GM23338 (cell line): Measurements from ENCODE around the gene HES7. TPM values are rescaled to one million over a fixed set of nuclear protein-coding genes. Genes with fewer than 3 reads are reported as not detected.
"Not testable (repeated sequence)": the region's sequence is repeated elsewhere in the genome, so short reads cannot be mapped to it uniquely, and the experiment has no call there.

Experiments
- ATAC-seq: fragments of 200-7000 bp; cut with Tn5 transposase; 3 replicates; pipeline ENCODE4 v1.9.1; 2020
- DNase-seq: peaks from one replicate; pipeline ENCODE4 v3.0.0-alpha.2; 2015; ENCODE audit warnings: low spot score
- H2AFZ ChIP-seq: fragments of 200-600 bp; sonication (generic); 2 replicates; pipeline ENCODE4 v1.8.0; 2016; ENCODE audit warnings: antibody characterized with exemption, mild to moderate bottlenecking, moderate library complexity
- H3F3A ChIP-seq: fragments of 200-600 bp; sonication (generic); replicated peaks from 2 replicates; pipeline ENCODE4 v1.8.0; 2017; ENCODE audit warnings: antibody characterized with exemption, mixed run types, low read depth
- H3K27ac ChIP-seq: fragments of 200-600 bp; sonication (generic); 2 replicates; pipeline ENCODE4 v1.6.1; 2016; ENCODE audit warnings: low read depth
- H3K27me3 ChIP-seq: fragments of 200-600 bp; sonication (generic); 2 replicates; pipeline ENCODE4 v1.8.0; 2016; ENCODE audit warnings: mild to moderate bottlenecking, mixed run types, moderate library complexity; ENCODE audit not compliant: insufficient read depth
- H3K36me3 ChIP-seq: fragments of 200-600 bp; sonication (generic); 2 replicates; pipeline ENCODE4 v1.8.0; 2016; ENCODE audit warnings: mild to moderate bottlenecking; ENCODE audit not compliant: insufficient read depth
- H3K4me1 ChIP-seq: fragments of 200-600 bp; sonication (generic); 2 replicates; pipeline ENCODE4 v1.8.0; 2016; ENCODE audit warnings: mild to moderate bottlenecking, moderate library complexity; ENCODE audit not compliant: insufficient read depth
- H3K4me2 ChIP-seq: fragments of 200-600 bp; sonication (generic); 2 replicates; pipeline ENCODE4 v1.7.1; 2017; ENCODE audit warnings: mixed run types
- H3K4me3 ChIP-seq: fragments of 200-600 bp; sonication (generic); 2 replicates; pipeline ENCODE4 v1.6.1; 2016; ENCODE audit warnings: mixed run types
- H3K79me2 ChIP-seq: fragments of 200-600 bp; sonication (generic); replicated peaks from 2 replicates; pipeline ENCODE4 v1.8.0; 2017; ENCODE audit warnings: mild to moderate bottlenecking; ENCODE audit not compliant: insufficient read depth
- H3K9me2 ChIP-seq: fragments of 200-600 bp; sonication (generic); 2 replicates; pipeline ENCODE4 v1.8.0; 2017; ENCODE audit not compliant: insufficient read depth
- H4K20me1 ChIP-seq: fragments of 200-600 bp; sonication (generic); replicated peaks from 2 replicates; pipeline ENCODE4 v1.8.0; 2017; ENCODE audit warnings: mild to moderate bottlenecking; ENCODE audit not compliant: insufficient read depth
- H3K27ac Mint-ChIP-seq: 2 replicates; pipeline ENCODE4 v1.8.0; 2020; ENCODE audit warnings: inconsistent platforms, mild to moderate bottlenecking, moderate library complexity, mixed read lengths
- H3K27me3 Mint-ChIP-seq: 3 replicates; pipeline ENCODE4 v1.8.0; 2022; ENCODE audit warnings: low read depth, mild to moderate bottlenecking, moderate library complexity, mixed read lengths, inconsistent platforms; ENCODE audit not compliant: insufficient read depth, poor library complexity
- H3K36me3 Mint-ChIP-seq: 3 replicates; pipeline ENCODE4 v1.8.0; 2021; ENCODE audit warnings: low read depth, mild to moderate bottlenecking, inconsistent platforms, moderate library complexity, mixed read lengths
- H3K4me1 Mint-ChIP-seq: 3 replicates; pipeline ENCODE4 v1.8.0; 2020; ENCODE audit warnings: mild to moderate bottlenecking, inconsistent platforms, mixed read lengths
- H3K4me3 Mint-ChIP-seq: 3 replicates; pipeline ENCODE4 v1.8.0; 2021; ENCODE audit warnings: moderate library complexity, mild to moderate bottlenecking, inconsistent platforms, mixed read lengths
- H3K9me3 Mint-ChIP-seq: 3 replicates; pipeline ENCODE4 v1.8.0; 2020; ENCODE audit warnings: moderate library complexity, mild to moderate bottlenecking, inconsistent platforms, mixed read lengths
- CTCF ChIP-seq, 2 experiments: fragments of 200-600 bp in 1 of 2; sonication (generic) in 1 of 2; conservative IDR thresholded peaks; 2 replicates each; pipeline versions ENCODE4 v1.5.1 to v1.6.1; 2016 to 2017; ENCODE audit warnings: antibody characterized with exemption in 2 of 2, low read depth in 2 of 2, mild to moderate bottlenecking in 2 of 2, moderate library complexity in 1 of 2
- EZH2phosphoT487 ChIP-seq: fragments of 200-600 bp; sonication (generic); IDR thresholded peaks from one replicate; pipeline ENCODE4 v1.8.1; 2018; ENCODE audit warnings: antibody characterized with exemption; ENCODE audit not compliant: unreplicated experiment
- JUNB ChIP-seq: IDR thresholded peaks from one replicate; pipeline ENCODE4 v1.6.1; 2016; ENCODE audit warnings: antibody characterized with exemption; ENCODE audit not compliant: unreplicated experiment
- NANOG ChIP-seq: IDR thresholded peaks from 2 replicates; pipeline ENCODE4 v1.6.1; 2016; ENCODE audit warnings: antibody characterized with exemption, borderline replicate concordance
- POLR2AphosphoS5 ChIP-seq: IDR thresholded peaks from 2 replicates; pipeline ENCODE4 v1.6.1; 2016; ENCODE audit warnings: antibody characterized with exemption, low read depth
- STAT1 ChIP-seq: IDR thresholded peaks from one replicate; pipeline ENCODE4 v1.6.1; 2016; ENCODE audit warnings: antibody characterized with exemption; ENCODE audit not compliant: unreplicated experiment
- ZNF114 ChIP-seq: fragments of 250-450 bp; sonication (Bioruptor Pico); IDR thresholded peaks from 2 replicates; pipeline ENCODE4 v1.5.0; 2020; ENCODE audit warnings: mild to moderate bottlenecking, moderate library complexity
- ZNF462 ChIP-seq: fragments of 250-450 bp; sonication (Bioruptor Pico); IDR thresholded peaks from 2 replicates; pipeline ENCODE4 v1.5.0; 2020; ENCODE audit warnings: mild to moderate bottlenecking, moderate library complexity
- polyA plus RNA-seq: library from polyadenylated mRNA; unstranded; fragments of >200 nt; fragmentation: Nextera tagmentation; extraction: Ambion mirVana; gene quantifications from 2 replicates; pipeline ENCODE4 v1.2.1, GENCODE V29; 2016
- total RNA-seq: library from RNA; depleted of rRNA; stranded (reverse); fragments of >200 nt; shearing (Covaris generic); gene quantifications from 2 replicates; pipeline ENCODE4 v1.2.3, GENCODE V29; 2014

HES7 gene
- total and polyA plus RNA-seq, 2 experiments from 2014 or later, result 0.14 TPM; not detected in 1

- TF ChIP-seq ZNF462 (CRISPR knock-in tag) (no peak), JUNB (no peak), ZNF114 (CRISPR knock-in tag) (no peak), CTCF (conservative IDR thresholded peaks at IDR 0.05; ENCODE audit: low read depth in 2 of 2) (peak; percentile 70 to 95), NANOG (no peak), EZH2phosphoT487 (no peak), STAT1 (no peak), POLR2AphosphoS5 (peak; percentile 71)
These were observed 44.4 kb downstream of the HES7 start (continued) for GRCh38 chr17:8079291-8080207.

- not testable (repeated sequence) for H3F3A ChIP-seq, H3K9me3 Mint-ChIP-seq, H3K36me3 ChIP-seq, H3K27ac ChIP-seq, H2AFZ ChIP-seq, H3K36me3 Mint-ChIP-seq, H3K4me3 ChIP-seq, H3K79me2 ChIP-seq, H3K4me2 ChIP-seq, H4K20me1 ChIP-seq, ATAC-seq, H3K9me2 ChIP-seq, H3K27ac Mint-ChIP-seq, DNase-seq
- H3K4me3 Mint-ChIP-seq, result peak overlapping the region; percentile 37; the same call in 1 of the 3 replicates
- H3K4me1 Mint-ChIP-seq, result peaks cover 16% of the 10 kb centered on the region
- Histone ChIP-seq H3K27me3 (peaks cover 92% of the 10 kb centered on the region), H3K4me1 (peaks cover 17% of the 10 kb centered on the region; the same call in 1 of the 2 replicates)
- peaks cover 60% of the 10 kb centered on the region for H3K27me3 Mint-ChIP-seq
These were observed 46.0 kb downstream of the HES7 start for GRCh38 chr17:8077939-8078338.
